ENCODE results near the gene DNAJC3. TPM values are rescaled to one million over a fixed set of nuclear protein-coding genes. Genes with fewer than 3 reads are reported as not detected.
"Not testable (repeated sequence)": the region's sequence is repeated elsewhere in the genome, so short reads cannot be mapped to it uniquely, and the experiment has no call there.

The DNAJC3 gene
- total RNA-seq, 1 donor from 2014 or later = 25.6 TPM

- Mint-ChIP-seq H3K27me3 (no peaks in the 10 kb centered on the region), H3K4me1 (no peaks in the 10 kb centered on the region), H3K36me3 (ENCODE audit: low read depth) (peaks cover 46% of the 10 kb centered on the region), H3K9me3 (peaks cover 11% of the 10 kb centered on the region), H3K4me3 (no peak overlapping the region), H3K27ac (no peak overlapping the region)
- intact Hi-C loops (cut with micrococcal nuclease) = no loop called here
- DNase-seq = no peak
Measured at GRCh38 chr13:95784900-95785290, 108.0 kb downstream of the DNAJC3 start.

GRCh38 chr13:95787356-95788099, 110.6 kb downstream of the DNAJC3 start:
- Mint-ChIP-seq H3K9me3 (peaks cover 10% of the 10 kb centered on the region), H3K4me1 (no peaks in the 10 kb centered on the region), H3K27me3 (no peaks in the 10 kb centered on the region), H3K4me3 (no peak overlapping the region), H3K27ac (no peak overlapping the region), H3K36me3 (ENCODE audit: low read depth) (peaks cover 48% of the 10 kb centered on the region)
- no peak for DNase-seq
- intact Hi-C loops (cut with micrococcal nuclease) = no loop called here

- intact Hi-C loops (cut with micrococcal nuclease) = no loop called here
- Mint-ChIP-seq H3K9me3 (peaks cover 9% of the 10 kb centered on the region), H3K27me3 (no peaks in the 10 kb centered on the region), H3K36me3 (ENCODE audit: low read depth) (peaks cover 47% of the 10 kb centered on the region), H3K27ac (no peak overlapping the region), H3K4me1 (no peaks in the 10 kb centered on the region), H3K4me3 (no peak overlapping the region)
- DNase-seq = no peak
Measured at GRCh38 chr13:95788100-95788463, 111.1 kb downstream of the DNAJC3 start.

- intact Hi-C loops (cut with micrococcal nuclease) = not testable (repeated sequence)
- peaks cover 51% of the 10 kb centered on the region for H3K36me3 Mint-ChIP-seq (ENCODE audit: low read depth)
Measured at GRCh38 chr13:95789315-95789714, 112.4 kb downstream of the DNAJC3 start.

DNA sequence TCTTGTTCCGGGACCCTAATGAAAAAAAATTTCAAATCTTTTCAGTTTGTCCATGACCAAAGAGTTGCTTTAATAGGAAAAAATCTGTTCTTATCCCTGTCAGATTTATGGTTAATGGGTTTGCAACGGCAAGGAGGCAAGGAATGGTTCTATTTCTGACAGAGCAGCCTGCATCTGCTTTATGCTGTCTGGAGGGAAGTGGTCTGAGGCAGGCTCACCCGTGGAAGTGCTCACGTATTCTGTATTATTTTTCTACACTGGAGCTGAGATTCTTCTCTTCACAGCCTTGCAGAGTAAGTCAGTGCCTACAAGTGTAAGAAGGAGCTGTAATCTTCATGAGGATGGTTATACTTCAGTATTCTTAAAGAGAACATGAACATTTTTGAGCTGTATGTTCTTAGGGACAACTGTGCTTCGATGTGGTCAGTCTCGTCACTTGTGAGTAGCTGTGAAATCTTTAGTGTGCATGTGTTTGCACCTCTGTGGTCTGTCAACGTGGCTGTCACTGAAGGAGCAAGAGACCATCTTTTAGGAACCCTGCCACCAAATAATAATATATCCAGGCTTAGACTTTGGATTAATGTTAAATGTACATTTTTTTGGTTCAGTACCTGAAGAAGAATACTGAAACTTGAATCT, 114.3 kb downstream of the DNAJC3 start:
- Mint-ChIP-seq H3K36me3 (ENCODE audit: low read depth) (peaks cover 49% of the 10 kb centered on the region), H3K9me3 (peaks cover 9% of the 10 kb centered on the region), H3K4me1 (no peaks in the 10 kb centered on the region), H3K27me3 (no peaks in the 10 kb centered on the region), H3K27ac (no peak overlapping the region), H3K4me3 (no peak overlapping the region)
- intact Hi-C loops (cut with micrococcal nuclease) = no loop called here
- no peak for DNase-seq

More at GRCh38 chr13:95789315-95789714, 112.4 kb downstream of the DNAJC3 start:
- H3K27me3 Mint-ChIP-seq, H3K4me1 Mint-ChIP-seq, DNase-seq, H3K27ac Mint-ChIP-seq, H3K4me3 Mint-ChIP-seq, H3K9me3 Mint-ChIP-seq: not testable (repeated sequence)

DNA sequence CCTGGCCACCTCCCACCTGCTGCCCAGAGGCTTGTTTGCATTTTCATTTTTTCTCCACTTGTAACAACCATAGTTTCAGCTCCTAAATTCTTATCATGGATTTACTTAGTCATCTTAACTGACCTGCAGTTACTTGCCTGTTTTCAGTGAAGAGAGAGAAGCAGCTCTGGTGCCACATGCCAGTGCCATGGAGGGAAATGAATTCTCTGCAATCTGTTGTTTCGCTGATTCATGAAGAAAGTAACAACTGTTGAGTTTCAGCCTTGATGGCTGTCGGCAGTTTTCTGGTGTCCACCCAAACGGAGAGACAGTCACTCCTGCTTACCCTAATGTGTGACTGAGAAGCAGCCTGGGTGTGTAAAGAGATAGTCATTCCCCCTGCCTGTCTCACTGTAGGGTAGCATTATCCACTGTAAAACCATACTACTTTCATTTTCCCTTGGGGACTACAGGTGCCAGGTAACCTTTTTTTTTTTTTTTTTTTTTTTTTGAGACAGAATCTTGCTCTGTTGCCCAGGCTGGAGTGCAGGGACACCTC, 116.1 kb downstream of the DNAJC3 start:
- no peaks in the 10 kb centered on the region for H3K27me3 Mint-ChIP-seq

DNA sequence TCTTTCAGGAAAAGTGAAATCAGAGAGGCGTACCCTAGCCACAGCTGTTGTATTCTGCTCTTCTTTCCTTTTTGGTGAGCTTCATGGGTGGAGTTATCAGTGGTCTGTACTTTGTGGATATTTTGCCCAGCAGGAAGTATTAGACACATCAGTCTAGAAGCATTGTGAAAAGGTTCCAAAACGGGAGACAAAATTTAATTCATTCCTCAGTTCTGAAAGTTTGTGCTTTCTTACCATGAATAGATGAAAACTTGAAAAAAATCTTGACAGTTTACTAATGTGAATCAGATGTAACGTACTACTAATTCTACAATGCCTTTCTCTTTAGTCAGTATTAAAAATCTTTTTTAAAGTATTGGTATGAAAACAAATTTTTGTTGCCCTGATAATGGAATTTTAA, 116.8 kb downstream of the DNAJC3 start:
- intact Hi-C loops (cut with micrococcal nuclease) = no loop called here
- peaks cover 9% of the 10 kb centered on the region for H3K9me3 Mint-ChIP-seq
- no peaks in the 10 kb centered on the region for H3K27me3 Mint-ChIP-seq
- H3K27ac Mint-ChIP-seq = no peak overlapping the region
- DNase-seq = no peak
- peaks cover 31% of the 10 kb centered on the region for H3K36me3 Mint-ChIP-seq (ENCODE audit: low read depth)
- H3K4me1 Mint-ChIP-seq = no peaks in the 10 kb centered on the region
- no peak overlapping the region for H3K4me3 Mint-ChIP-seq

More for the DNA sequence above, 116.1 kb downstream of the DNAJC3 start:
- intact Hi-C loops (cut with micrococcal nuclease) = no loop called here
- Mint-ChIP-seq H3K4me1 (no peaks in the 10 kb centered on the region), H3K36me3 (ENCODE audit: low read depth) (peaks cover 38% of the 10 kb centered on the region), H3K4me3 (no peak overlapping the region), H3K27ac (no peak overlapping the region), H3K9me3 (peaks cover 9% of the 10 kb centered on the region)
- no peak for DNase-seq

DNA sequence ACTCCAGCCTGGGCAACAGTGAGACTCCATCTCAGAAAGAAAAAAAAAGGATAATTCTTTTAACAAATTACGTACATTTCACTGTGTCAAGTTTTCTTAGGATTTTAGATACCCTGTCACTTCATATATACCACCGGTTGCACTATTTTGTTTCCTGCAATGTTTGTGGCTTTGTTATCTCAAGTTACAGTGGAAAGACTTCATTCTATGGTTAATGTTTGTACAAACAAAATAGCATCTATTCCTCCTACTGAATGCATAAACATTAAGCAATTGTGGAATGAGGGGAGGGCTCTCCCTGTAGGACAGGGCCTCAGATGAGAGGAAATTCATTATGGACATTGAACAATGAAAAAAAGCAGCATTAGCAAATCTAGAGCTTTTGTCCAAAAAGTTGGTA, 120.1 kb downstream of the DNAJC3 start:
- H3K27me3 Mint-ChIP-seq = no peaks in the 10 kb centered on the region
- intact Hi-C loops (cut with micrococcal nuclease) = no loop called here
- H3K4me3 Mint-ChIP-seq = no peak overlapping the region
- DNase-seq = no peak
- no peak overlapping the region for H3K27ac Mint-ChIP-seq
- H3K9me3 Mint-ChIP-seq = no peaks in the 10 kb centered on the region
- H3K4me1 Mint-ChIP-seq = no peaks in the 10 kb centered on the region
- peaks cover 12% of the 10 kb centered on the region for H3K36me3 Mint-ChIP-seq (ENCODE audit: low read depth)

GRCh38 chr13:95800436-95800835, 123.5 kb downstream of the DNAJC3 start:
- no peak for DNase-seq
- no peaks in the 10 kb centered on the region for H3K9me3 Mint-ChIP-seq
- H3K27me3 Mint-ChIP-seq = peaks cover 4% of the 10 kb centered on the region
- no peak overlapping the region for H3K27ac Mint-ChIP-seq
- intact Hi-C loops (cut with micrococcal nuclease) = no loop called here
- no peaks in the 10 kb centered on the region for H3K36me3 Mint-ChIP-seq (ENCODE audit: low read depth)
- no peaks in the 10 kb centered on the region for H3K4me1 Mint-ChIP-seq
- H3K4me3 Mint-ChIP-seq = no peak overlapping the region

GRCh38 chr13:95801825-95802224, 124.9 kb downstream of the DNAJC3 start:
- Mint-ChIP-seq H3K36me3 (ENCODE audit: low read depth) (no peaks in the 10 kb centered on the region), H3K27me3 (peaks cover 5% of the 10 kb centered on the region), H3K9me3 (no peaks in the 10 kb centered on the region), H3K4me1 (no peaks in the 10 kb centered on the region), H3K27ac (no peak overlapping the region), H3K4me3 (no peak overlapping the region)
- no peak for DNase-seq
- intact Hi-C loops (cut with micrococcal nuclease) = no loop called here

- H3K4me3 Mint-ChIP-seq = no peak overlapping the region
- H3K36me3 Mint-ChIP-seq (ENCODE audit: low read depth) = no peaks in the 10 kb centered on the region
- H3K9me3 Mint-ChIP-seq = no peaks in the 10 kb centered on the region
- peaks cover 15% of the 10 kb centered on the region for H3K27me3 Mint-ChIP-seq
- H3K27ac Mint-ChIP-seq = no peak overlapping the region
- intact Hi-C loops (cut with micrococcal nuclease) = no loop called here
- no peaks in the 10 kb centered on the region for H3K4me1 Mint-ChIP-seq
- DNase-seq = no peak
Measured at GRCh38 chr13:95805921-95806320, 129.0 kb downstream of the DNAJC3 start.

DNA sequence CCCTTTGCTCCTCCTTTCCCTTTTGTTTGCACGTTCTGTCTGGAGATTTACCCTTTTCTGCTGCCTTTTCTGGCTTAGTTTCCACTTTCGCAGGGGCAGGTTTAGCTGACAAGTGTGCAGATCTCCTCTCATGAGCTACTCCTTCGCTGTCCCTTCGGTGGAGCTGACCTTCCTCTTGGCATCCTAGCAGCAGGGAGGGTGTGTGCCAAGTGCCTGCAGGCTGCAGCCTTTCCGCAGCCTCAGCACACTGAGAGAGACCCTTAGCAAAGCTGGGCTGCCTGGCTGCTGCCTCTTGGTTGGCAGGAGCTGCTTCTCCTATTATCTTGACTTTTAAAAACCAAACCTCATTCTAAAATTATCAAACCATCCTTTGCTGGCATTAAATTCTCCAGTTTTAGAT, 132.5 kb downstream of the DNAJC3 start:
- no peak overlapping the region for H3K4me3 Mint-ChIP-seq
- no peak for DNase-seq
- intact Hi-C loops (cut with micrococcal nuclease) = no loop called here

DNA sequence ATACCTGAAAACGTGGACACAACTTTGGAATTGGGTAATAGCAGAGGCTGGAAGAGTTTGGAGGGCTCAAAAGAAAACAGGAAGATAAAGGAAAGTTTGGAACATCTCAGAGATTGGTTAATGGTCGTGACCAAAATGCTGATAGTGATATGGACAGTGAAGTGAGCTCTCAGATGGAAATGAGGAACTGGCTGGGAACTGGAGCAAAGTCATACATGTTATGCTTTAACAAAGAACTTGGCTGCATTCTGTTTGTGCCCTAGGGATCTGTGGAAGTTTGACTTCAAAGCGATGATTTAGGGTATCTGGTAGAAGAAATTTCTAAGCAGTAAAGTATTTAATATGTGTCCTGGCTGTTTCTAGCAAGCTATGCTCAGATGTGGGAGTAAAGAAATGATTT, 136.2 kb downstream of the DNAJC3 start:
- intact Hi-C loops (cut with micrococcal nuclease) = no loop called here
- H3K36me3 Mint-ChIP-seq (ENCODE audit: low read depth) = no peaks in the 10 kb centered on the region
- no peaks in the 10 kb centered on the region for H3K4me1 Mint-ChIP-seq
- no peak for DNase-seq
- peaks cover 6% of the 10 kb centered on the region for H3K9me3 Mint-ChIP-seq
- H3K4me3 Mint-ChIP-seq = no peak overlapping the region
- H3K27me3 Mint-ChIP-seq = peaks cover 8% of the 10 kb centered on the region
- no peak overlapping the region for H3K27ac Mint-ChIP-seq

More for the DNA sequence above, 132.5 kb downstream of the DNAJC3 start:
- H3K4me1 Mint-ChIP-seq = no peaks in the 10 kb centered on the region
- no peak overlapping the region for H3K27ac Mint-ChIP-seq
- peaks cover 11% of the 10 kb centered on the region for H3K27me3 Mint-ChIP-seq
- H3K9me3 Mint-ChIP-seq = peaks cover 6% of the 10 kb centered on the region
- H3K36me3 Mint-ChIP-seq (ENCODE audit: low read depth) = no peaks in the 10 kb centered on the region

- peaks cover under 1% of the 10 kb centered on the region for H3K27me3 Mint-ChIP-seq
Measured at GRCh38 chr13:95814495-95814894, 137.6 kb downstream of the DNAJC3 start.

More at GRCh38 chr13:95814495-95814894, 137.6 kb downstream of the DNAJC3 start:
- Mint-ChIP-seq H3K4me1 (no peaks in the 10 kb centered on the region), H3K36me3 (ENCODE audit: low read depth) (no peaks in the 10 kb centered on the region), H3K4me3 (no peak overlapping the region), H3K9me3 (peaks cover 6% of the 10 kb centered on the region), H3K27ac (no peak overlapping the region)
- intact Hi-C loops (cut with micrococcal nuclease) = no loop called here
- DNase-seq = no peak

Measured in activated CD4-positive, alpha-beta T cell treated with anti-CD3 and anti-CD28 coated beads, Interleukin-2, amount 10 ng/mL, durations not matched to agents 24 days and 14 days (primary cell).